Pancreas (tissue), 10 donors: ENCODE measurements around the gene ARAP2. TPM values are rescaled to one million over a fixed set of nuclear protein-coding genes. Genes with fewer than 3 reads are reported as not detected.
A peak's percentile ranks its signal among the peaks of the same experiment; 100 is the strongest.

Experiments used
- ATAC-seq, 4 donors: fragments of 200-7000 bp; cut with Tn5 transposase; one replicate each; pipeline versions ENCODE4 v1.8.0 to v1.9.1; 2020; ENCODE audit warnings: mild to moderate bottlenecking in 4 of 4, moderate library complexity in 4 of 4
- DNase-seq, 6 donors: peaks; one replicate each; pipeline ENCODE4 v3.0.0-alpha.2; 2020
- FAIRE-seq: peaks from 2 replicates; lab custom pipeline; 2012; peaks lifted over from hg19 to GRCh38; lab: Jason Lieb, UNC
- H3K27ac ChIP-seq, 4 donors: fragments of 200-600 bp; sonication (generic); 1 replicate in 3 of 4; 2 replicates in 1 of 4; pipeline versions ENCODE4 v1.5.0 to v1.8.0; 2020
- H3K27me3 ChIP-seq, 4 donors: fragments of 200-600 bp; one replicate each; pipeline ENCODE4 v1.8.0; 2021
- H3K36me3 ChIP-seq, 3 donors: fragments of 200-600 bp; sonication (generic) in 1 of 3; one replicate each; pipeline versions ENCODE4 v1.5.0 to v1.8.0; 2020 to 2021
- H3K4me1 ChIP-seq, 3 donors: fragments of 200-600 bp; one replicate each; pipeline ENCODE4 v1.8.0; 2021
- H3K4me3 ChIP-seq, 4 donors: fragments of 200-600 bp; sonication (generic) in 2 of 4; one replicate each; pipeline versions ENCODE4 v1.5.0 to v1.8.0; 2020 to 2021
- H3K9me3 ChIP-seq, 4 donors: fragments of 200-600 bp; one replicate each; pipeline ENCODE4 v1.8.0; 2021
- CTCF ChIP-seq, 4 donors: fragments of 200-600 bp; sonication (generic) in 3 of 4; IDR thresholded peaks; one replicate each; pipeline versions ENCODE4 v1.5.0 to v1.8.0; 2021; ENCODE audit warnings: antibody characterized with exemption in 4 of 4
- WGBS, 2 donors: extraction: QIAGEN DNeasy Blood & Tissue Kit; methylation state at CpG; one replicate each; pipeline ENCODE4 v1.1.7; 2013; 5-methylcytosine and 5-hydroxymethylcytosine counted together
- intact Hi-C, 3 donors: fragments of 100-400 bp; cut with DNase I; formaldehyde crosslinking; loops; one replicate each; pipeline versions ENCODE4 v1.11.1 to v1.14.2; 2022
- polyA plus RNA-seq, 2 donors: library from polyadenylated mRNA; stranded (reverse); fragments of 200-250 nt; gene quantifications; one replicate each; pipeline ENCODE4 v1.2.3, GENCODE V29; 2013
- total RNA-seq, 6 donors: library from RNA; stranded (reverse); fragmentation: NEBNext Ultra II Directional in 4 of 6; extraction: Animal tissue kit (Norgen Biotek cat#: 25700) in 4 of 6; gene quantifications; one replicate each; pipeline versions ENCODE4 v1.2.1 to v1.2.4, GENCODE V29; 2021 to 2023
- donor health status: healthy with polysubstance abuse.
- donor health status: DM: no; HTN: no; CAD: no; lungs with moderate emphysema.
- donor health status: DM: no; HTN: no; CAD: no.
- donor health status: control.
- donor health status: control.
- donor health status: Bipolar disorder and iron deficiency.
- donor health status: DM: yes; HTN: yes; CAD: no.
- donor health status: DM: no; HTN: no; CAD: no.
- donor health status: DM: no; HTN: no; CAD: no.
- donor health status: DM: yes; HTN: yes; CAD: no.

ARAP2 gene
- total and polyA plus RNA-seq, 8 donors: 3.2 to 14.3 (median 7.7) TPM

DNA sequence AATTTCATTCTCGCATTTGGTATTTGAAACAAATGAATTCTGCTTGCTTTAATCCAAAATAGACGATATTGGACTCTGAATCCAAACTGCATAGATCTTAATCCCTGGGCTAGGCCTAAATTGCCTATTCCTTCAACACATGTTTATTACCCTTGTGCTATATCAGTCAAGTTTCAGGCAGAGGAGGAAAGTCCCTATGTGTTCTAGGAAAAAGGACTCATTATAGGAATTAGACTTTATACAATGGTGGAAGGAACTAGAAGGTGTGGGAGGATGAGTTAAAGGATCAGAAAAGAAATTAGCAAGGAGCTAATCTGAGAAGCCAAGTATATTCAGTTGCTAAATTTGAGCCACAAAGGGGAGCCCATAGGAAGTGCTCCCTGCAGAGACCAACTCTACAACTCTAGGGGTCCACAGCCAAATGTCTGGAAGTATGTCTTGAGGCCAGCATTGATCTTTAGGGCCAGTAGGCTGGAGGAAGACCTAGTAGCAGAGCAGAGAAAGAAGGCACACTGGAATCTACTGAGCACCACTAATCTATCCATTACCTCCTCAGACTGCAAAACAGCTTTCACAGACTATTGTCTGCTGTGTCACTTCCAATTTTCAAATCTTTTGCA lies 20.0 kb upstream of the ARAP2 start:
- DNase-seq (no peak), FAIRE-seq (no peak), ATAC-seq (no peak)
- no peaks in the 10 kb centered on the region for H3K4me1 ChIP-seq
- WGBS, 2 donors: 95 to 96% methylated on average over 2 of the region's 2 CpGs
- no peak overlapping the region for H3K27ac ChIP-seq
- H3K9me3 ChIP-seq: no peaks in the 10 kb centered on the region
- no peaks in the 10 kb centered on the region for H3K36me3 ChIP-seq
- no peak overlapping the region for H3K4me3 ChIP-seq
- intact Hi-C loops: no loop called here
- TF ChIP-seq CTCF (IDR thresholded peaks at IDR 0.05): no peak
- H3K27me3 ChIP-seq: no peaks in the 10 kb centered on the region

- TF ChIP-seq CTCF (IDR thresholded peaks at IDR 0.05): no peak
- intact Hi-C loops: no loop called here
- Histone ChIP-seq H3K4me1 (no peaks in the 10 kb centered on the region), H3K36me3 (no peaks in the 10 kb centered on the region), H3K9me3 (no peaks in the 10 kb centered on the region), H3K4me3 (no peak overlapping the region), H3K27ac (no peak overlapping the region), H3K27me3 (no peaks in the 10 kb centered on the region)
- FAIRE-seq (no peak), ATAC-seq (no peak), DNase-seq (peak in 1 of 6 donors; percentile 27)
- 77 to 83% methylated on average over 5 of the region's 5 CpGs for WGBS, 2 donors
Observed at GRCh38 chr4:36260731-36261130, 16.4 kb upstream of the ARAP2 start.

GRCh38 chr4:36256398-36256891 lies 12.1 kb upstream of the ARAP2 start:
- Histone ChIP-seq H3K4me1 (no peaks in the 10 kb centered on the region), H3K27ac (no peak overlapping the region), H3K27me3 (no peaks in the 10 kb centered on the region), H3K4me3 (no peak overlapping the region), H3K9me3 (no peaks in the 10 kb centered on the region), H3K36me3 (no peaks in the 10 kb centered on the region)
- FAIRE-seq (no peak), DNase-seq (no peak), ATAC-seq (no peak)
- TF ChIP-seq CTCF (IDR thresholded peaks at IDR 0.05): no peak
- 85% methylated on average over 6 of the region's 6 CpGs for WGBS, 2 donors
- intact Hi-C loops: no loop called here

- DNase-seq (no peak), FAIRE-seq (no peak), ATAC-seq (peak in 3 of 4 donors; percentile 28 to 60 (median 34))
- no peaks in the 10 kb centered on the region for H3K36me3 ChIP-seq
- WGBS, 2 donors: 88 to 97% methylated on average over 2 of the region's 2 CpGs
- intact Hi-C loops: no loop called here
- no peaks in the 10 kb centered on the region for H3K4me1 ChIP-seq
- H3K27me3 ChIP-seq: no peaks in the 10 kb centered on the region
- TF ChIP-seq CTCF (IDR thresholded peaks at IDR 0.05): no peak
- no peak overlapping the region for H3K27ac ChIP-seq
- H3K9me3 ChIP-seq: no peaks in the 10 kb centered on the region
- no peak overlapping the region for H3K4me3 ChIP-seq
Observed at GRCh38 chr4:36255577-36255976, 11.3 kb upstream of the ARAP2 start.

DNA sequence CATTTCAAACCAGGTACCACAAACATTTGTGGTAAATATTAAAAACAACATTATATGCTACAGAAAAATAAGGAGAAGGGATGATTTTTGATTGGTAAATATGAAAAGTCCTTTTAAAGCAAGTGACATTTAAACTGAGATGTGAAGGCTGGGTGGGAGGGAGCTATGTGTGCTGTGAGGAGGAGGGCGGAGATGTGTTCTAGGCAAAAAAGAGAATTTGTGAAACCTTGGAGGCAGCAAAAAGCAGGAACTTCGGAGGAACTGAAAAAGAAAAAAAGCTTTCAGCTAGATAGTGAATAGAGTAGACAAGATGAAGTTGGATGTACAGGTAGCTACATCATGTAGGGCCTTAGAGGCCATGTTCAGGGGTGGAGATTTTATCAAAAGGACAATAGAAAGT lies 10.1 kb upstream of the ARAP2 start:
- Histone ChIP-seq H3K4me1 (no peaks in the 10 kb centered on the region), H3K27me3 (no peaks in the 10 kb centered on the region), H3K4me3 (no peak overlapping the region), H3K9me3 (no peaks in the 10 kb centered on the region), H3K27ac (no peak overlapping the region), H3K36me3 (no peaks in the 10 kb centered on the region)
- FAIRE-seq (no peak), ATAC-seq (no peak), DNase-seq (no peak)
- no peak for TF ChIP-seq CTCF (IDR thresholded peaks at IDR 0.05)
- 81 to 91% methylated on average over 2 of the region's 2 CpGs for WGBS, 2 donors
- intact Hi-C loops: no loop called here
